GM12878 (cell line): ENCODE results near the gene SIT1. TPM values are rescaled to one million over a fixed set of nuclear protein-coding genes. Genes with fewer than 3 reads are reported as not detected.
A peak's percentile ranks its signal among the peaks of the same experiment; 100 is the strongest.

Source experiments
- ATAC-seq: fragments of 200-7000 bp; cut with Tn5 transposase; 3 replicates; pipeline ENCODE4 v1.9.1; 2020; ENCODE audit warnings: mild to moderate bottlenecking, moderate library complexity
- BruUV-seq: library from RNA; stranded (reverse); fragments of 400-500 nt; replicated peaks from 2 replicates; lab custom pipeline; 2021; lab: Mats Ljungman, UMichigan
- CTCF ChIA-PET: fragments of 300-600 bp; sonication (Branson Sonifier 250); formaldehyde crosslinking; extraction: SDS; loops from one replicate; lab custom pipeline; 2021; ENCODE audit warnings: inconsistent platforms; lab: Yijun Ruan, JAX
- POLR2A ChIA-PET: fragments of 350-600 bp; formaldehyde crosslinking; extraction: SDS; loops from one replicate; lab custom pipeline; 2021; ENCODE audit warnings: inconsistent platforms; lab: Charles Lee
- RAD21 ChIA-PET: fragments of 300-600 bp; sonication (Branson Sonifier 250); formaldehyde crosslinking; loops from one replicate; lab custom pipeline; 2023; ENCODE audit warnings: antibody characterized with exemption; ENCODE audit not compliant: unreplicated experiment; lab: Charles Lee
- SMC1A ChIA-PET: fragments of 300-600 bp; sonication (Branson Sonifier 250); formaldehyde crosslinking; loops from one replicate; lab custom pipeline; 2023; ENCODE audit not compliant: unreplicated experiment, uncharacterized antibody; lab: Charles Lee
- DNase-seq: peaks from one replicate; pipeline ENCODE4 v3.0.0-alpha.2; 2011; ENCODE audit warnings: low read depth, low spot score
- FAIRE-seq: peaks from 3 replicates; lab custom pipeline; 2011; peaks lifted over from hg19 to GRCh38; lab: Jason Lieb, UNC
- H2AFZ ChIP-seq: 2 replicates; pipeline ENCODE4 v1.6.0; 2011; ENCODE audit warnings: low read depth, low read length, control low read depth; ENCODE audit not compliant: control insufficient read depth
- H3K27ac ChIP-seq: 2 replicates; pipeline ENCODE4 v1.5.1; 2011; ENCODE audit warnings: control low read depth; ENCODE audit not compliant: control insufficient read depth, insufficient read depth
- H3K27me3 ChIP-seq, 2 experiments: replicated peaks in 1 of 2; 2 replicates each; pipeline versions ENCODE4 v1.6.0 to v1.6.1; 2011; ENCODE audit warnings: low read length in 1 of 2; ENCODE audit not compliant: control insufficient read depth in 2 of 2, insufficient read depth in 2 of 2
- H3K36me3 ChIP-seq, 2 experiments: 2 replicates each; pipeline ENCODE4 v1.5.1; 2011; ENCODE audit warnings: low read length in 1 of 2; ENCODE audit not compliant: control insufficient read depth in 2 of 2, insufficient read depth in 2 of 2
- H3K4me1 ChIP-seq: 2 replicates; pipeline ENCODE4 v1.6.1; 2011; ENCODE audit warnings: mild to moderate bottlenecking, low read length, moderate library complexity, mixed read lengths; ENCODE audit not compliant: control insufficient read depth, insufficient read depth
- H3K4me2 ChIP-seq: 2 replicates; pipeline ENCODE4 v1.6.0; 2011; ENCODE audit warnings: control low read depth; ENCODE audit not compliant: control insufficient read depth, insufficient read depth
- H3K4me3 ChIP-seq: fragments of 200-600 bp; sonication (generic); 2 replicates; pipeline ENCODE4 v1.5.1; 2016
- H3K79me2 ChIP-seq: 2 replicates; pipeline ENCODE4 v1.6.0; 2011; ENCODE audit warnings: low read length; ENCODE audit not compliant: control insufficient read depth, insufficient read depth
- H3K9ac ChIP-seq: 2 replicates; pipeline ENCODE4 v1.8.0; 2011; ENCODE audit warnings: low read length, control low read depth, mixed read lengths; ENCODE audit not compliant: control insufficient read depth, insufficient read depth
- H3K9me3 ChIP-seq: replicated peaks from 3 replicates; pipeline ENCODE4 v1.5.1; 2011; ENCODE audit warnings: mild to moderate bottlenecking, low read length; ENCODE audit not compliant: control insufficient read depth, insufficient read depth
- H4K20me1 ChIP-seq: 2 replicates; pipeline ENCODE4 v1.6.0; 2011; ENCODE audit not compliant: control insufficient read depth, insufficient read depth
- BACH1 ChIP-seq: fragments of 450-650 bp; IDR thresholded peaks from 2 replicates; pipeline ENCODE4 v1.6.1; 2017; ENCODE audit warnings: mild to moderate bottlenecking, borderline replicate concordance
- BHLHE40 ChIP-seq, 2 experiments: fragments of 450-650 bp in 1 of 2; IDR thresholded peaks; 2 replicates each; pipeline ENCODE4 v1.6.1; 2011 to 2017; ENCODE audit warnings: low read depth in 2 of 2, borderline replicate concordance in 1 of 2, improper control_type of control experiment in 1 of 2, low read length in 1 of 2, mild to moderate bottlenecking in 1 of 2
- CHD2 ChIP-seq: IDR thresholded peaks from 2 replicates; pipeline ENCODE4 v1.6.1; 2011; ENCODE audit warnings: low read depth, low read length, improper control_type of control experiment, borderline replicate concordance
- CREM ChIP-seq: IDR thresholded peaks from 2 replicates; pipeline ENCODE4 v1.6.1; 2014; ENCODE audit warnings: antibody characterized with exemption, low read depth
- EED ChIP-seq: sonication (generic); IDR thresholded peaks from 2 replicates; pipeline ENCODE4 v1.6.1; 2016; ENCODE audit warnings: antibody characterized with exemption, low read depth
- KLF5 ChIP-seq: fragments of 450-650 bp; IDR thresholded peaks from 2 replicates; pipeline ENCODE4 v1.6.1; 2014; ENCODE audit warnings: mild to moderate bottlenecking; ENCODE audit not compliant: partially characterized antibody
- MAX ChIP-seq: IDR thresholded peaks from 2 replicates; pipeline ENCODE4 v1.6.1; 2012; ENCODE audit warnings: low read depth, low read length, improper control_type of control experiment
- MXI1 ChIP-seq: fragments of 150-350 bp; IDR thresholded peaks from 2 replicates; pipeline ENCODE4 v1.6.1; 2011; ENCODE audit warnings: low read depth, mild to moderate bottlenecking, inconsistent platforms, low read length, improper control_type of control experiment
- NKRF ChIP-seq: fragments of 450-650 bp; conservative IDR thresholded peaks from 2 replicates; pipeline ENCODE4 v1.6.1; 2017; ENCODE audit warnings: mild to moderate bottlenecking, moderate library complexity
- RB1 ChIP-seq: fragments of 450-650 bp; formaldehyde crosslinking; IDR thresholded peaks from 2 replicates; pipeline ENCODE4 v1.6.1; 2017; ENCODE audit warnings: mild to moderate bottlenecking, borderline replicate concordance
- TCF12 ChIP-seq: IDR thresholded peaks from 2 replicates; pipeline ENCODE4 v1.6.1; 2011; ENCODE audit warnings: low read depth, mild to moderate bottlenecking, low read length
- YY1 ChIP-seq: IDR thresholded peaks from 2 replicates; pipeline ENCODE4 v1.6.1; 2011; ENCODE audit warnings: low read depth, mild to moderate bottlenecking, low read length
- ZNF592 ChIP-seq: fragments of 450-650 bp; IDR thresholded peaks from 2 replicates; pipeline ENCODE4 v1.6.1; 2017; ENCODE audit warnings: mild to moderate bottlenecking, moderate library complexity
- ZSCAN29 ChIP-seq: fragments of 450-650 bp; IDR thresholded peaks from 2 replicates; pipeline ENCODE4 v1.6.1; 2017; ENCODE audit warnings: mild to moderate bottlenecking, moderate library complexity
- WGBS: methylation state at CpG from one replicate; pipeline ENCODE4 v1.1.6; 2016; ENCODE audit warnings: low lambda C conversion rate; ENCODE audit not compliant: insufficient replicate concordance, insufficient coverage; ENCODE audit errors: missing lambda C conversion rate; 5-methylcytosine and 5-hydroxymethylcytosine counted together
- in situ Hi-C: fragments of 300-500 bp; cut with MboI; formaldehyde crosslinking; loops from 9 replicates; pipeline ENCODE4 v1.14.3; 2018; ENCODE audit warnings: mixed read lengths
- intact Hi-C: fragments of 100-400 bp; cut with micrococcal nuclease; formaldehyde crosslinking; loops from one replicate; pipeline ENCODE4 v1.14.2; 2022; ENCODE audit not compliant: unreplicated experiment
- polyA plus RNA-seq, 11 experiments: library from polyadenylated mRNA; depleted of rRNA in 4 of 11; unstranded in 6 of 11; stranded (reverse) in 5 of 11; fragments of >200 nt; fragmentation: Nextera tagmentation in 4 of 11; fragmentation: Illumina TruSeq in 1 of 11; extraction: Ambion mirVana in 4 of 11; extraction: Trizol in 1 of 11; gene quantifications; 1 replicate in 1 of 11; 2 replicates in 10 of 11; pipeline versions ENCODE4 v1.2.1 to v1.2.3, GENCODE V29; 2011 to 2016; ENCODE audit warnings: inconsistent platforms in 2 of 11, missing spikeins in 2 of 11, low read depth in 1 of 11
- total RNA-seq, 4 experiments: library from RNA; depleted of rRNA in 3 of 4; stranded (reverse); fragments of >200 nt in 3 of 4; fragmentation: Illumina TruSeq in 1 of 4; extraction: Trizol in 1 of 4; gene quantifications; 2 replicates each; pipeline versions ENCODE4 v1.2.1 to v1.2.3, GENCODE V29; 2013 to 2021

SIT1 gene
- total and polyA plus RNA-seq, 10 of the 15 experiments (the other 5 are each of a cell fraction or from before 2014, with no cell fraction given), result 0.97 to 137 (median 59.7) TPM

GRCh38 chr9:35664531-35665470 is 14.1 kb upstream of the SIT1 start, which contains the start of gene ARHGEF39:
Gene ARHGEF39 (minus strand): TSS chr9:35665195. CDS start chr9:35665169, 26 bp downstream.
- intact Hi-C loops, result no loop called here
- CTCF ChIA-PET, result interaction anchor here (0.5 to 13.5 kb wide), 22 partner anchors 9 to 585 kb away, joined by 3 to 227 read pairs (median 4); partner anchors contain the start of genes CREB3, GBA2, RGP1 and SIT1
- DNase-seq, result no peak
- H4K20me1 ChIP-seq, result no peaks in the 10 kb centered on the region
- no peaks in the 10 kb centered on the region for H3K9me3 ChIP-seq
- peak within 1 kb of the TSS; percentile 75 for H2AFZ ChIP-seq
- BruUV-seq, result TSS peak; percentile 70
- H3K4me1 ChIP-seq, result peaks cover 33% of the 10 kb centered on the region
- H3K27me3 ChIP-seq, result no peaks in the 10 kb centered on the region
- peak; percentile 92 for ATAC-seq
- H3K9ac ChIP-seq, result peak within 1 kb of the TSS; percentile 81
- SMC1A ChIA-PET, result interaction anchor here (0.7 to 12.5 kb wide), 22 partner anchors 10 to 217 kb away, joined by 3 to 145 read pairs (median 3); partner anchors contain the start of genes CREB3, HINT2 and TLN1
- peaks cover 6 to 9% of the 10 kb centered on the region in 2 experiments; a peak in 3 of 4 replicates for H3K36me3 ChIP-seq
- peak within 1 kb of the TSS; percentile 85 for H3K27ac ChIP-seq
- H3K4me2 ChIP-seq, result peak within 1 kb of the TSS; percentile 82
- in situ Hi-C loops, result loop anchor here (5.0 kb wide), 1 partner anchor 58 kb away; no protein-coding TSS in a partner anchor
- POLR2A ChIA-PET, result interaction anchor here (0.6 to 10.9 kb wide), 13 partner anchors 9 to 592 kb away, joined by 3 to 163 read pairs (median 6); partner anchors contain the start of genes CREB3, GBA2, HINT2 and RGP1
- peaks cover 29% of the 10 kb centered on the region for H3K79me2 ChIP-seq
- RAD21 ChIA-PET, result interaction anchor here (0.5 to 9.7 kb wide), 16 partner anchors 11 to 161 kb away, joined by 3 to 95 read pairs (median 4); partner anchors contain the start of genes CREB3, SIT1, TLN1 and TPM2
- 6% methylated on average over 56 of the region's 58 CpGs for WGBS
- FAIRE-seq, result no peak
- H3K4me3 ChIP-seq, result peak within 1 kb of the TSS; percentile 79
- TF ChIP-seq CHD2, result peak; percentile 42; the same call in 1 of the 2 replicates
- peak; percentile 36; the same call in 1 of the 2 replicates for TF ChIP-seq BACH1
- TF ChIP-seq NKRF, result peak; percentile 96
- TF ChIP-seq ZNF592, result no peak
- TF ChIP-seq BHLHE40 (IDR thresholded peaks at IDR 0.05; ENCODE audit: borderline replicate concordance in 1 of 2, low read depth in 2 of 2, low read length in 1 of 2), result peak in 1 of 2 experiments; percentile 50; a peak in 2 of 4 replicates
- peak; percentile 51; the same call in 1 of the 2 replicates for TF ChIP-seq TCF12
- no peak for TF ChIP-seq ZSCAN29
- TF ChIP-seq CREM, result peak; percentile 26; the same call in 1 of the 2 replicates
- TF ChIP-seq EED, result peak; percentile 56
- TF ChIP-seq KLF5, result no peak
- TF ChIP-seq RB1, result peak; percentile 63
- TF ChIP-seq MAX, result peak; percentile 76
- TF ChIP-seq MXI1, result peak; percentile 82
- peak; percentile 47; the same call in 1 of the 2 replicates for TF ChIP-seq YY1
